NK-92 treated with Interleukin-12 subunit alpha and Interleukin-12 subunit beta, amount 100 ng/mL, for 24 hours (cell line): Measurements from ENCODE around the gene GPR153.
"Not testable (repeated sequence)": the region's sequence is repeated elsewhere in the genome, so short reads cannot be mapped to it uniquely, and the experiment has no call there.

ENCODE experiments used
- DNase-seq: peaks from one replicate; lab custom pipeline; 2025; lab: John Stamatoyannopoulos, UW

GPR153 gene

GRCh38 chr1:6260961-6261614 is at the start of gene GPR153:
GPR153 (minus strand) TSS chr1:6261098; CDS start chr1:6254905, 6,193 bp downstream.
- no peak for DNase-seq

DNA sequence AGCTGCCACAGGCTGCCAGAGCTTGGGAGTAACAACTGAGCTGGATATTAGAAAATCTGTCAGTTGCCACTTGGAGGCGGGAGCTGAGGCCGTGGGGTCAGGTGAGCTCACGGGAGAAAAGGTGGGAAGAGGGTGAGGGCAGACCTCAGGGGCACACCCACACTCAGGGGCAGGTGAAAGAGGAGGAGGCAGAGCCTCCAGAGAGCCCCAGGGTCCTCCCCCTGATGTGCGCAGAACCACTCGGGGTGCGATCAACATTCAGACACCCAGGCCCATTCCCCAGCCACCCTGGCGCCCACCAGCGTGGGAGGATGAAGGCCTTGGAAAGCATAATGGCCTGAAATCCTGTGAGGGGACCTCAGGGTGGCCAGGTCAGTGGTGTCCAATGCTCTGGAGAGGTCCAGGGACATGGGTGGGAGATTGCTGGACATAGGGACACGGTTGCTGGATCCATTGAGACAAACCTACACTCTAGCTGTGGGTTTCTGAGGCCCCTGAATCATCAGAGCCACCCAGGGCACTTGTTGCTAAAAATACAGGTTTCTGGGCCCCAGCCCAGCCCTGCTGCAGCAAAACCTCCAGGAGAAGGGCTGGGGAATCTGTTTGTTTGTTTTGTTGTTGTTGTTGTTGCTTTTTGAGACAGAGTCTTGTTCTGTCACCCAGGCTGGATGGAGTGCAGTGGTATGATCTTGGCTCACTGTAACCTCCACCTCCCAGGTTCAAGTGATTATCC is 49.4 kb upstream of the GPR153 start:
- DNase-seq, result no peak

DNA sequence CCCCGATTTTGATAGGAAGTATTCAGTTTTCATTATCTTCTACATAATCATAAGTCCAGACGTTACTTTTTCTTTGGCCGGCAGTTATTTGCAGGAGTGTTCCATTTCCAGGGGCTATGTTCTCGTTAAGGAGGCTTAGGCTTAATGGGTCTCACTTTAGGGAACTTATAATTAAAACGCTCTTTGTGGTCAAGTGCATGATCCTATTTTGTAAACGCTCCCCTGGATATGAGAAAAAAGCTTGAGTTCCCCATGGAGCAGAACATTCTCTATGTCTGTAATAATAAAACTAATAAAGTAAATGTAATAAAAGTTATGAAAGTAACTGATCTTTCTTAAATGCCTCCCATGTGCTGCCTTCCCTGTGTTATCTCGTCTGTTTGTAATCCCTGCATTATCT is 48.7 kb upstream of the GPR153 start:
- DNase-seq, result no peak

DNA sequence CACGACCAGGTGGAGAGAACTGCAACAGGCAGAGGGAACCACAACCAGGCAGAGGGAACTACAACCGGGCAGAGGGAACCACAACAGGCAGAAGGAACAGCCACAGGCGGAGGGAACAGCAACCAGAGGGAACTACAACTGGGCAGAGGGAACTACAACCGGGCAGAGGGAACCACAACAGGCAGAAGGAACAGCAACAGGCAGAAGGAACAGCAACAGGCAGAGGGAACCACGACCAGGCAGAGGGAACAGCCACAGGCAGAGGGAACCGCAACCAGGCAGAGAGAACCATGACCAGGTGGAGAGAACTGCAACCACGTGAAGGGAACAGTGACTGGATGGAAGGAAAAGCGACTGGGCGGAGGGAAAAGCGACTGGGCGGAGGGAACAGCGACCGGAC is 47.6 kb upstream of the GPR153 start:
- no peak for DNase-seq

GRCh38 chr1:6307682-6308081 is 46.8 kb upstream of the GPR153 start:
- DNase-seq, result not testable (repeated sequence)

GRCh38 chr1:6307099-6307498 is 46.2 kb upstream of the GPR153 start:
- DNase-seq, result no peak

- no peak for DNase-seq
These were observed 42.6 kb upstream of the GPR153 start for GRCh38 chr1:6303397-6304012.

DNA sequence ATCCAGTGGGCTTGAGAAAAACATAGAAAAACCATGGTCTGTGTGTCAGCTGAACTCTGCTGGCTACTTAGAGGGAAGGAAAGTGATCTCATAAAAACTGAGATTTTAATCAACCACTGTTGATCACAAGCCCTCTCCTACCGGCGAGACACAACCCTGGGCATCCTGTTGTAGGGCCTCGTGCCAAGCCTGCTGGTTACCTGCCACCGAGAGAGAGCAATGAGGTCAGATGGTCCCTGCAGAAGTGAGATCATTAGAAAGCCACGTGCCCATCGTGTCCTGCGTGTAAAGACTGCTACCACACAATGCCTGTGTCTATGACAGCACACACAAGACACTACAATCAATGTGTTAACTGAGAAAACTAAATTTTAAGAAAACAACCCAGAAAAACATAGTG is 41.7 kb upstream of the GPR153 start:
- DNase-seq, result no peak

DNA sequence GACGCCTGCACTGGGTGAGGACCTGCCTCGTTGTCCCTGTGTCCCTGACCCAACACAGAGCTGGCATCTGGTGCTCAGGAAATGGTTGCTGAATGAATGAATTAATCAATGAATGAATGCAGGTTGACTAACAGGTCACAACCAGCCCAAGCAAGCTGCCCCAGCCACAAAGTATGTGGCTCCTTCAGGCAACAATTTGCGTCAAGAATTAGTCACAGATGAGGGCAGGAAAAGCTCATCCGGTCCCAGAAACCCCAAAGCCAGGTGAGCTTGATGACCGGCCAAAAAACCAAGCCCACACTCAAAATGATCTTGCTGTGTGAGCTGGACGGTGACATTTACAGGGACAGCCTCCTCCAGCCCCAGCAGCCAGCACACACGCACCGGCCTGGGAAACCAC is 40.6 kb upstream of the GPR153 start:
- DNase-seq, result no peak

- DNase-seq, result no peak
These were observed 39.6 kb upstream of the GPR153 start for GRCh38 chr1:6300342-6301048.

DNA sequence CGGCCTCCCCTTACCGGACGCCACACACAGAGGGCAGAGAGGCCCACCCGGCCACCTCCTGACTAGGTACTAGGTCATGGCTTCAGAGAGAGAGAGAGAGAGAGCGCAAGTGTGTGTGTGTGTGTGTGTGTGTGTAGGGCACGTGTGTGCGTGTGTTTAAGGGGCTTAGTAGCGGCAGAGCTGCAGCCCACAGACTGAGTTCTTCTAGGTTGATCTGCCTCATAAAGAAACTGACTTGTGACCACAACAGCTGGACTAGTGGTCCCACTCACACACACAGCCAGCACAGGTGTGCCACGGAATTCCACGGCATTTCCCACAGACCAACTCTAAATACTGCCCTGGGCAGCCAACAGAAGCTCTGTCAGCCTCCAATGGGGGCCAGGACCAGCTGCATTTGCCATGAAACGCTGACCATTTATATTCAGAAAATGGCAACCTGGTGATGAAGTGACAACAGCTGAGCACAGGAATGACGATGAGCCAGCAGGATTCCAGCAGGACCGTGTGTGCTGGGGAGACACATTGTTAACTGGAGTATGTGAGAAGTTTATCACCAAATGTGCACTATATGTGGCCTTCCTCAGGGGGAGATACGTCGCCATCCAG is 38.8 kb upstream of the GPR153 start:
- DNase-seq, result no peak

GRCh38 chr1:6298940-6299465 is 38.1 kb upstream of the GPR153 start:
- no peak for DNase-seq

DNA sequence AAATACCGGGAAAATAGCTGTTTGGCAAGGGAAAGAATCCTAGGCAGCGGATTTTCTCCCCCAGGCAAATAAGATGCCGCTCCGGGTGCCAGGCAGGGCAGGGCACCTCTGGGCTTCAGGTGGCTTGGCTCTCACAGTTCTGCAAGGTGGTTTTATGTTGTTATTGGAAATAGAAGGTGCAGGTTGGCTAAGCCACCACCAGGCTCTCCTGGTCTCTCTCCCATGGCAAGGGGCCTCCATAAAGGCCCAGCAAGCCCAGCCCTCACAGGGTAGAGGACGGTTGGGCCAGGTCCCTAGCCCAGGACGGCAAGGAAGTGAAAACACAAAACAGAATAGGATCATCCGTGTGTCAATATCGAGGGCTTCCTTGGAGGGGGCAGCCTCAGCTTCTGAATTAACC is 37.6 kb upstream of the GPR153 start:
- no peak for DNase-seq

GRCh38 chr1:6295910-6296309 is 35.0 kb upstream of the GPR153 start:
- DNase-seq, result no peak

GRCh38 chr1:6294890-6295556 is 34.1 kb upstream of the GPR153 start:
- DNase-seq, result no peak

GRCh38 chr1:6294080-6294889 is 33.4 kb upstream of the GPR153 start:
- no peak for DNase-seq

DNA sequence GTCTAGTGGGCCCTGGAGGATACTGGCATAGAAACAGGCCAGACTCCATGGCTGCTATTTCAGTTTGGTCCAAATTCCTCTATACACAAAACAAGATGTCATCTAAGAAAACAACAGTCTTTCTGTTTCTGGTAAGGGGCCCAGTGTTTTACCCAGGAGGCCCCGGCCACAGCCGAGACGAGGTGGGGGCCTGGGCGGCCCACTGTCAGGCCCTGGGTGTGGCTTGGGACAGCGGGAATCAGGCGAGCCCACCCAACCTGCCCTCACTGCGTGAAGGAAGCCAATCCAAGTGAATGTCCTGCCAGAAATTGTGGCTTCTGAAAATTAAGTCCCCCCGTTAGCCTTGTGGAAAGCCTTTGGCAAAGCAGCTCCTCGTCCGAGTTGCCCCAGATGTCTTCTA is 31.2 kb upstream of the GPR153 start:
- no peak for DNase-seq

DNA sequence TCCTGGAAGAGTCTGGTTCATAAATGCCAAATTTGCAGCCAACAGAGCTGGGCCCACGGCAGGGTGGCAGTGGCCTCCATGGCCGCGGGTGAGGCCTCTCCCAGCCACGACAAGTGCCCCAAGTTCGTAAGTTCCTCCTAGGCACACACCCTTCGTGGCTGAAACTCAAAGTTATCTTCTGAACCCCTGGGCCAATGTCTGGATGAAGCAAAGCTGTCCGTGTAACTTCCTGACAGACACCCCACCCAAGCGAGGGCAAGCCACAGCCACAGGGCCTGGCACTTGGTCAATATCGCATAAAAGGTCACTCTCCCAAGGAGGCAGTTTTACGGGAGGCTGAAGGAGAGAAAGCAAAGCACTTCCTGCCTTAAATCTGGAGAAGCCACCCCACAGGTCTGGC is 27.8 kb upstream of the GPR153 start:
- DNase-seq, result no peak

DNA sequence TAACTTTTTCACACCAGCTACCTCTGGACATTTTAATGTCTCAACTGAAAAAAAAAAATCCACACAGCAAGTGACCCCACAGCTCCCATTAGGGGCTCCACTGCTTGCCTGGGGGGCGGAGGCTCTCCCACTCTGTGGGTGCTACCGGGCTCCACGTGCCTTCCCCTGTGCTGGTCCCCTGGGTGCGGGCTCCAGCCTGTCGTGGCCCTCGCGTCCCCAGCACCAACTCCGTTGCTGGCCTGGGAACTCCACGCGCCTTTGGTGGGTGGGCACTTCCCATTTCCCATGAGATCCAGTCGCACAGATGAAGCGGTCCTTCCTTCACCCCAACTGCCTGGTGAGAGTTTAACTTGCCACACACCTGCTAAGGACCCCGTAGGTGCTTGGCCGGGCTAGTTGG is 27.1 kb upstream of the GPR153 start:
- DNase-seq, result no peak

GRCh38 chr1:6287431-6287886 is 26.6 kb upstream of the GPR153 start:
- DNase-seq, result no peak

DNA sequence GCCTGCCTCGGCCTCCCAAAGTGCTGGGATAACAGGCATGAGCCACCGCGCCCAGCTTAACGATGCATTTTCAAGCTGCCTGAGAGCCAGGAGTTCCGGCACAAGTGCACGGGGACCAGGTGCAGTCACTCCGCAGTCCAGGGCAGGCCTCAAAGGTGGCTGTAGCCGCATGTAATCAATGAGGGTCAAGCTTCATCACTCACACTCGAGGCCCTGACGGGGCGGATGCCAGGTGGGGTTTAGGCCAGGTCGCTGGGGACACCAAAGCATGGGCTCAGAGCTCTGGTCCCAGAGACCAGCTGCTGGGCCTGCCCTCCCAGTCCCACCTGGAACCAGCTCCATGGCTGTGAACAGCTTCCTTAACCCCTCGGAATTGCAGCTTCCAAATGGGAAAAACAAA is 26.1 kb upstream of the GPR153 start:
- no peak for DNase-seq
